IgD-negative memory B cell (primary cell): Measurements from ENCODE around the gene UNC5B. TPM values are rescaled to one million over a fixed set of nuclear protein-coding genes. Genes with fewer than 3 reads are reported as not detected.

Experiments
- H3K27ac Mint-ChIP-seq, 3 donors: one replicate each; pipeline ENCODE4 v1.8.0; 2020 to 2022; ENCODE audit warnings: mild to moderate bottlenecking in 3 of 3, mixed read lengths in 3 of 3, moderate library complexity in 1 of 3
- H3K27me3 Mint-ChIP-seq: one replicate; pipeline ENCODE4 v1.8.0; 2021; ENCODE audit warnings: mixed read lengths
- H3K36me3 Mint-ChIP-seq: one replicate; pipeline ENCODE4 v1.8.0; 2020; ENCODE audit warnings: mild to moderate bottlenecking, mixed read lengths
- H3K4me1 Mint-ChIP-seq, 3 donors: one replicate each; pipeline ENCODE4 v1.8.0; 2020 to 2022; ENCODE audit warnings: mixed read lengths in 3 of 3, mild to moderate bottlenecking in 1 of 3
- H3K4me3 Mint-ChIP-seq, 4 donors: one replicate each; pipeline ENCODE4 v1.8.0; 2020 to 2022; ENCODE audit warnings: mild to moderate bottlenecking in 4 of 4, mixed read lengths in 4 of 4, moderate library complexity in 3 of 4
- H3K9me3 Mint-ChIP-seq, 3 donors: one replicate each; pipeline ENCODE4 v1.8.0; 2020 to 2021; ENCODE audit warnings: mixed read lengths in 3 of 3, mild to moderate bottlenecking in 1 of 3
- polyA plus RNA-seq: library from polyadenylated mRNA; unstranded; fragments of 300-500 nt; fragmentation: Illumina TruSeq; gene quantifications from one replicate; pipeline ENCODE4 v1.2.3, GENCODE V29; 2021

The UNC5B gene
- polyA plus RNA-seq, 1 donor from 2014 or later = not detected

DNA sequence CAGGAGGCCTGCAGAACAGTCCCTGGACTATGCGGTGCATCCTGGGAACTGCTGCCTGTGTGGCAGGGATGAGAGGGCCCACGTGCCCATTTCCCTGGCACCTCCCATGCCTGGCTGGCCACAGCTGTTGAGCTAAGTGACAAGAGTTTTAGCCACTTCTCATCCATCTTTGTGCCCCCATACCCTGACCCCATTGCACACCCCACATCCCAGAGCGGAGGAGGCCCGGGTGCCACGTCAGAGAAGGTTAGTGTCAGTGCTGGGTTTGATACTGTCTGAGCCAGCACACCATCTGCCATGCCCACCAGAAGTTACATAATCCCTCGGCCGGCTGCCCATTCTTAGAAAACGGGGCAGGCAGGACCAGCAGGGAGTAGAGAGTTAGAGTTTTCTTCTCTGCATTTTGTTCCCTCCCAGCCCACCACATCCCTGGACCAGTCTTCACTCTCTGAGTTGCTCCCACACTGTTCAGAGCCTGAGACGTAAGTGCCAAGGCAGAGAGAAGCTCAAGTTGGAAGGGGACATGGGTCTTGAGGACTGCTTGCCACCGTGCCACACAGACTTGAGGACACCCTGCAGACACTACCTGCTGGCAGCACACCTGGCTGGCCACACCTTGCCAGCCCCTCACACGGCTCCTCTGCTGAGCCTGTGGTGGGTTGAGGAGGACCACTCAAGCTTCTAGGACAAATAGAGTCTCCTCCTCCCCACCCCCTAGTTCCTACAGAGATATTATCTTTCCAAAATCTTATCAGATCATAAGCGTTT lies 13.1 kb downstream of the UNC5B start:
- Mint-ChIP-seq H3K27me3 (peaks cover 7% of the 10 kb centered on the region), H3K36me3 (peaks cover 2% of the 10 kb centered on the region), H3K4me3 (no peak overlapping the region), H3K27ac (no peak overlapping the region), H3K9me3 (no peaks in the 10 kb centered on the region), H3K4me1 (no peaks in the 10 kb centered on the region)

DNA sequence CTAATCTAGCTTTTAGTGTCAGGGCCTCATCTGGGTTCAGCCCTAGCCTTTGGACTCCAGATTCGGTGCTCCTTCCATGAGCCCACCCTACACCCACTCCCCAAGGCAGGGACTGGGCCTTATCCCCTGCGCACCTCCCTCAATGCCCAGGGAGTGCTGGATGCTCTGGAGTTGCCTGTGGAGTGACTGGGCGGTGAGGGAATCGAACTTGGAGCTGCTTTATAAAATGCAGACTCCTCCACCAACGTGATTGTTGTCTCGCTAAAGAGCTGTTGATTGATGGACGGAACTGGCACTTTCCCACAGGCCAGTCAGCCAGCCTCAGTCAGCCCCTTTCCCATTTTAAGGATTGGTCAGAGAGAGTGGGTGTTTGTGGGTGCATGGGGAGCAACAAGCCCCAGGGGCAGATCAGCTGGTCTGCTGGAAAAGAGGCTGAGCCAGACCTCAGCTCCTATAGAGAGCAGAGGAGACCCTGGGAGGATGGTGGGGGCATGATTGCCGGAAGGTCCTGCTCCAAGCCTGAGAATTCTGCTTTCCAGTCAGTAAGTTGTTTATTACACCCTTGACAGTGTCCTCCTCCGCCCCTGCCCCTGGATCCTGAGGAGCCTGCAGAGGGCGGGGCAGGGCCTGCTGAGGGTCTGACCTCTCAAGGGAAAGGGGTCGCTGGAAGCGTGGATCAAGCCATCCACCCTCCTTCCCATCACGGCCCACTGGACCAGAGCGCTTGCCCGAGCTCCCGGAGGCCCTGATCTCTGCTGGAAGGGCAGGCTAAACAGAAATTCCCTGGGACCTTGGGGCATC lies 16.7 kb downstream of the UNC5B start:
- Mint-ChIP-seq H3K4me1 (no peaks in the 10 kb centered on the region), H3K9me3 (no peaks in the 10 kb centered on the region), H3K27ac (no peak overlapping the region), H3K36me3 (peaks cover 2% of the 10 kb centered on the region), H3K4me3 (no peak overlapping the region), H3K27me3 (peaks cover 9% of the 10 kb centered on the region)

DNA sequence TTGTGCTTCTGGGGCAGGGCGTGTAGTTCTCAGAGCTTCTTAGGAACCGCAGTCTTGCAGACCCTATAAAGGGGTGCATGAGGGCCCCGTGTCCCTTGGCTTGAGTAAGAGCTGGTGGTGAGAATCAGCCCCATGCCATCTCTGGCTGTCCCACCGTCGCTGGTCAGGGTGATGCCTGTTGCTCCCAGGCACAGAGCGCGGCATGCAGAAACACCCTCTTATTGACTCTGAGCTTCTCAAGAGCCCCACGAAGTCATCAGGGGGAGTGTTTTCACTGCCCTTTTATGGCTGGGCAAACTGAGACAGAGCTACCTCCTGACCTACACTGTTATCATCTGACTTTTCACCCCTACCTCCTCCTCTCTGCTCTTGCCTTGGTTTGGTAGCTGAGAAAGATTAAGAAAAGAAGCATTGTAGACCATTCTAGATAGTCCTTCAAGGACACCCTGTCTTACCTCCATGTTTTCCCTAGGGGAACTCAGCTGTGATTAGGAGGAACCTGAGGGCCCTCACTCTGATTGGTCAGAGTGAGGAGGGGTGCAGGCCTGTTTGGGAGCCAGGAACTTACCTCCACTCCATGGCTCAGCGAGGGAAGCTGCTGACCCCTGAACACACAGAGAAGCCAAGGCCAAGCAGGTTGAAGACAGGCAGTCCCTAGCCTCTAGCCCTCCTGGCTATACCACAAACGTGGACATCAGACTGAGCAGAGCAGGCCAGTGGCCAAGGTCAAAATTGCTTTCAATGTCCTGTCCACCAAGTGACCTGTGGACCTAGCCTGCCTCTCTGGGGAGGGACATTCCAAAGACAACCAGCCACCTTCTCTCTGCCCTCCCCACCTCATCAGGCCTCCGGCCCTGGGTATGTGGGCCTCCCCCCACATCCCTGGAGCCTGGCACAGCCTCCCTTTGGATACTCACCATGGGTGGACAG lies 17.6 kb downstream of the UNC5B start:
- H3K4me3 Mint-ChIP-seq = no peak overlapping the region
- no peak overlapping the region for H3K27ac Mint-ChIP-seq
- peaks cover 2% of the 10 kb centered on the region for H3K36me3 Mint-ChIP-seq
- no peaks in the 10 kb centered on the region for H3K9me3 Mint-ChIP-seq
- H3K27me3 Mint-ChIP-seq = peaks cover 9% of the 10 kb centered on the region
- H3K4me1 Mint-ChIP-seq = no peaks in the 10 kb centered on the region

DNA sequence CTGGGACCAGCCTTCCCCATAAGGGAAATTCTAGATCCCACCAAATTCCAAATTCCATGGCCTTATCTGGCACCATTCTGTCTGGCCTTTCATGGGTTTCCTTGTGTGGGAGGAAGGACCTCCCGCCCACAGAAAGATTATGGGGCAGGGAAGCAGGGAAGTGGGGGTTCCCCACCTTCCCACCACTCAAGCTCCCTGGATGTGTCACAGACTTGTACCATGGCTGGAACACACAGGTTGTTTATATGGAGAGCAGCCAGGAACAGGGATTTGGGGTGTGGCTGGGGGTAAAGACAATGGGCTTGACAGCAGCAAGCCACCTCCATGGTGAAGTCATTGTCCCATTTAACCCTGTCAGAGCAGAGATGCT lies 18.3 kb downstream of the UNC5B start:
- Mint-ChIP-seq H3K9me3 (no peaks in the 10 kb centered on the region), H3K4me3 (no peak overlapping the region), H3K4me1 (no peaks in the 10 kb centered on the region), H3K36me3 (peaks cover 2% of the 10 kb centered on the region), H3K27ac (no peak overlapping the region), H3K27me3 (peaks cover 6% of the 10 kb centered on the region)

DNA sequence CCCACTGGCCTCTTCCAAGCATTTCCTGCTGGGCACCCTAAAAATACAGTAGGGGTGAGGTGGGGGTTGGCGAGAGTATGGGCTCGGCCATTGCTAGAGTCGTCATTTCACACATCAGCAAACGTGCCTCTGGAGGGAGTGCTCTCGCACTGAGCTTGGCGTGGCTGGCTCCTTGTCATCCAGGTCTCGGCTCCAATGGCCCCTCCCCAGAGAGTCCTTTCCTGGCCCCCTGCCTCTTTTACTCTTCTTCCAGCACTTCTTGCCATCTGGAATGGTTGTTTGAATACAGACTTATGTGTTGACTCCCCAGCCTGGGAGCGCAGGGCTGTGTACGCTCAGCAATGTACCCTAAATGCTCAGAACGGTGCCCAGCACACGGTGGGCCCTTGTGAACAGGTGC lies 18.8 kb downstream of the UNC5B start:
- H3K9me3 Mint-ChIP-seq = no peaks in the 10 kb centered on the region
- H3K36me3 Mint-ChIP-seq = peaks cover 2% of the 10 kb centered on the region

DNA sequence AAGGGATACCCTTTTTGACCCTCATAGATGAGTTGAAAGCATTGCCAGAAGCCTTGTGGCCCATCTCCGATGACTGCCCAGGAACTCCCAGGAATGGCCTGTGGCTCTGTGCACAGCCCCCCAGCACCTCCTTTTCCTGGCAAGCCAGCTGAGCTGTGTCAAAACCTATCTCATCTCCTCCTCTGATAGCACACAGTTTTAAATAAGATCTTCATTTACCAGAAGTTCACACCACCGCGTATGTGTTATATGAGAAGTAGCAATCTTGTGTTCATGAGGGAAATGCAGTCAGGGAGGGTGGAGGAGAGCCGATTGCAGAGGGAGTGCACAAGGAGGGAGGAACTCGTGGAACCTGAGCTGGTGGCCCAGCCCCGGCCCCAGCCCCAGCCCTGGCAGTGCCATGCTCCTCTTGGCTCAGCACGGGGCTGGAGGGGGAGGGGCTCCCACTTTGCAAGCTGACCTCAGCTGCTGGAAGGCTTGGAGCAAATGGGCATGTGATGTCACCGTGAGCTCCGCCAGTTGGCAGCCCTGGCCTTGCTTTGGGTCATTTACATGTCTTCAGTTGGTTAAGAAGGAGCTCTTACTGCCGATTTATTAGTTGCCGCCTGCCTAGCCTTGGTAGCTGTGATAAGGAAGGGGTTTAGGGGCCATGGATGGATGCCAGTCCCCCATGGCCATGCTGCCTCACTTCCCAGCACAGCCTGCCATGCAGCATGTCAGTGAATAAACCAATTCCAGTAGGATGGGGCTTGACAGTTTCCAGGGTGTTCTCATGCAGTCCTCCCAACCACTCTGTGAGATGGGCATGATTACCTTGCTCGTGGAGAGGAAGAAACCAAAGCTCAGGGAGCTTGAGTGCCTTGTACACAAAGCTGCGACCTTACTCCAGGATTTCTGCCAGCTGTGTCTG lies 20.0 kb downstream of the UNC5B start:
- Mint-ChIP-seq H3K27me3 (peaks cover 5% of the 10 kb centered on the region), H3K4me3 (no peak overlapping the region), H3K9me3 (no peaks in the 10 kb centered on the region), H3K27ac (no peak overlapping the region), H3K4me1 (no peaks in the 10 kb centered on the region), H3K36me3 (no peaks in the 10 kb centered on the region)

More for the DNA sequence above, 18.8 kb downstream of the UNC5B start:
- Mint-ChIP-seq H3K27me3 (peaks cover 6% of the 10 kb centered on the region), H3K4me3 (no peak overlapping the region), H3K4me1 (no peaks in the 10 kb centered on the region), H3K27ac (no peak overlapping the region)

DNA sequence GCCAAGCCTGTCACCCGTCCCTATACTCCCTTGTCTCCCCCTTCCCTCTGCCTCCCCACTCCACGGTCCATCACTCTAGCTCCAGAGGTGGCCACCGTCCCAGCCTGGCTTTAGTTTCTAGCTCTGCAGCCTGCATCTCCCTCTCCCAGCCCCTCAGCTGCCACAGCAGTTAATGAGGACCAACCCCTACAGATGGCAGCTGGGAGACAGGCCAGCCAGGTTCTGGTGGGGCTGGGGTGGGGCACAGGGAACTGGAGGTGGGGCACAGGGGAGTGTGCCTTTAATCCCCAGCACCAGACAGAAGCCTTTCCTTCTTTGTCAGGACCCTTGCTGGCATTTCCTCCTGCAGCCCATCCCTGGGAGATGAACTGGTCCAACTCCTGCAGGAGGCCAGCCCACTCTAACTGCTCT lies 21.1 kb downstream of the UNC5B start:
- no peak overlapping the region for H3K27ac Mint-ChIP-seq
- H3K27me3 Mint-ChIP-seq = peaks cover 5% of the 10 kb centered on the region
- H3K4me1 Mint-ChIP-seq = no peaks in the 10 kb centered on the region
- no peaks in the 10 kb centered on the region for H3K36me3 Mint-ChIP-seq
- no peaks in the 10 kb centered on the region for H3K9me3 Mint-ChIP-seq
- no peak overlapping the region for H3K4me3 Mint-ChIP-seq

DNA sequence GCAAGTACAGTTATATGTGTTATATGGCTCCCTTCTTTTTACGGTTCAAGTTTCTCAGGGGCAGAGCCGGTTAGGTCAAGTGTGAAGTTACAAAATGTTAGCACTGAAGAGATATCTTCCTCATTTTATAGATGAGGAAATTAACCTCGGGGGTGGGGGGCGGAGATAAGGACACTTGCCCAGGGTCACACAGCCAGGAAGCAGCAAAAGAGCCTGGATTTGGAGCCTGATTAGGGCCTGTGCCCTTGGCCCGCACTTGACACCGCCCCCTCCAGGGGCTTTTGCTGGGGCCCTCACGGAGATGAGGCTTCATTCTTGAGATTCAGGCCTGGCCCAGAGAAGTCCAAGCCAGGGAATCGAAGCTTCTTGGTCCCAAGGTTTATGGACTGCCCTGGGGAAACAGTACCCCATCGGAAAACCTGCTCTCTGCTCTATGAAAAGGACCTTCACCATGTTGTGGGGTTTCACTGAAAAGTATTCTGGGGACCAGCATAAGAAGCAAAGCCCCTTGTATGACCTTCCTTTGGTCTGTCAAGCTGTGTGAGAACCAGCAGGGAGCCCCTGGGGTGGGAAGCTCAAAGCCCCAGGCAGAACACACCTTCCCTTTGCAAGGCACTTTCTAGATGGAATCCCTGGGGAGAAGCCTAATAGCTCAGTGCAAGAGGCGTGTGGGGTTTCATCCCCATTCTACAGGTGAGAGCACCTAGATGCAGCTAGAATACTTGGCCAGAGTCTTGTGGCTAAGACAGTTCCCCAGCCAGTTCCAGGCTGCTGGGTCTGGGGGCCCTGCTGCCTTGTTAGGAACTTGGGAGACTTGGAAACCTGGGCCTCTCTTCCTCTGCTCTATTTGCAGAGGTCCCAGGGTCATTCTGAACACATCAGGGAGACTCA lies 21.9 kb downstream of the UNC5B start:
- Mint-ChIP-seq H3K9me3 (no peaks in the 10 kb centered on the region), H3K27me3 (peaks cover 5% of the 10 kb centered on the region), H3K4me1 (no peaks in the 10 kb centered on the region), H3K27ac (no peak overlapping the region), H3K4me3 (no peak overlapping the region), H3K36me3 (no peaks in the 10 kb centered on the region)

DNA sequence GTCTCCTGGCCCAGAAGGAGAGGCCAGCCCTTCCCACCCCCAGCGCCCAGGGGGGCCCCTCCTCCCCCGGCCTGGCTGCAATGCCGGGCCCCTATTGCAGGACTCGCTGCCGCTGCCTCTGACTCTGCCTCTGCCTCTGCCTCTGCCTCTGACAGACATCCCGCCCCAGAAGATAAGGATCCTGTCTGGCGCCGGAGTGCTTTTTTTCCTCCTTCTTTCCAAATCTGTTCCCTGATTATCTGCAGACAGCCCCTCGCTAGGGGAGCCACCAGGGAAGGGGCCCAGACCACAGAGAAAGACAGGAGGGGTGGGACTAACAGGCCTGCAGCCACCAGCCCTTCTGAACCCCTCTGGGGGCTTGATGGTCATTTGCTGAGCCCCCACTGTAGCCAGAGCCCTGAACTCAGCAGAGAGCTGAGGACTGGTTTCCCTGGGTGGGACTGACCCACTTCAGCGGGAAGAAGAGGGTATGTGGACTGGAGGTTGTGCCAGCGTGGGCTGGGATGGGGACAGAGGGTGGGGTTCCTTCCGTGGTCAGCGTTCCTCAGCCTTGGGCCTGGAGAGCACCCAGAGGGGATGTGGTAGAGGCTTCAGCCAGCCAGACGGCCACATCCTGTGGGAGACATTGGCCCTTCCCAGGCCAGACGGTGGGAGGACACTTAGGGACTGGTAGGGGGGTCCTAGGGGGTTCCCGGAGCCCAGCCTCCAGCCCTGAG lies 22.8 kb downstream of the UNC5B start:
- H3K9me3 Mint-ChIP-seq = no peaks in the 10 kb centered on the region
- peaks cover 5% of the 10 kb centered on the region for H3K27me3 Mint-ChIP-seq
- no peak overlapping the region for H3K4me3 Mint-ChIP-seq
- no peak overlapping the region for H3K27ac Mint-ChIP-seq
- H3K4me1 Mint-ChIP-seq = no peaks in the 10 kb centered on the region
- H3K36me3 Mint-ChIP-seq = no peaks in the 10 kb centered on the region

DNA sequence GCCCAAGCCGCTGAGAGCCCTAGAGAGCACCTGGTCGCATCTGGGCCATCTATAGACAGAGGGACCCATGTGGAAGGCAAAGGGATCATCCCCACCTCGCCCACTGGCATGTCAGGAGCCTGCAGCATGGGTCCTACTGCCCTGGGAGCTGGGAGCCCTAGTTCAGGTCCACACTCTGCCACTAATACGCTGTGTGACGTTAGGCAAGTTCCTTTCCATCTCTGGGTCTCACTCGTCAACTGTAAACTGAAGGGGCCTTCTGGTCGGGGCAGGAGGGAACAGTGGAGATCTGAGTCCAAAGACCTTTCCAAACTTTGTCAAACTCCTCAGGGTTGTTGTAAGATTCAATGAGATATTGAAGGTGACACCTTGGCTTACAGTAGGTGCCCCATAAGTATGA lies 23.4 kb downstream of the UNC5B start:
- H3K36me3 Mint-ChIP-seq = peaks cover 3% of the 10 kb centered on the region
- H3K27me3 Mint-ChIP-seq = peaks cover 9% of the 10 kb centered on the region
- peak overlapping the region in 1 of 4 donors; percentile 43 for H3K4me3 Mint-ChIP-seq
- H3K4me1 Mint-ChIP-seq = peaks cover 0 to 4% (median under 1%) of the 10 kb centered on the region in 3 donors
- H3K9me3 Mint-ChIP-seq = no peaks in the 10 kb centered on the region
- H3K27ac Mint-ChIP-seq = no peak overlapping the region

DNA sequence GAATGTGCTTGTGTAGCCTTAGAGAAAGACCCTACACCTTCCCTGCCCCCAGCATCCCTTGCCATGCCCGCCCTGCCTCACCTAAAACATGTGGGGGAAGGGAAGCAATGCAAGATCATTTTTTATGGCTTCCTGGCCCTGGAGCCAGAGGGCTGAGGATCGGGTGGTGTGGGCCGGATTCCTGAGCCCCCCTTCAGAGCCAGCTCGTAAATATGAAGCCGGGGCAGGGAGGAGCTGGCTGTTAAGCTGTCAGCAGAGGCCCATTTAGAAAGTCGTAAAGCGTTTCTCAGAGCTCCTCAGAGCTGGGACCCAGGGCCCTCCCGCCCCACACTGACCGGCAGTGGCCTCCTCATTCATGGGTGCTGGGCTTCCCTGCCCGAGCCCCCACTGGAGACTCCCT lies 23.9 kb downstream of the UNC5B start:
- peaks cover 4% of the 10 kb centered on the region for H3K36me3 Mint-ChIP-seq
- peaks cover 12% of the 10 kb centered on the region for H3K27me3 Mint-ChIP-seq
- no peak overlapping the region for H3K27ac Mint-ChIP-seq
- H3K4me3 Mint-ChIP-seq = no peak overlapping the region
- peaks cover 0 to 5% (median 3%) of the 10 kb centered on the region in 3 donors for H3K4me1 Mint-ChIP-seq
- H3K9me3 Mint-ChIP-seq = no peaks in the 10 kb centered on the region

DNA sequence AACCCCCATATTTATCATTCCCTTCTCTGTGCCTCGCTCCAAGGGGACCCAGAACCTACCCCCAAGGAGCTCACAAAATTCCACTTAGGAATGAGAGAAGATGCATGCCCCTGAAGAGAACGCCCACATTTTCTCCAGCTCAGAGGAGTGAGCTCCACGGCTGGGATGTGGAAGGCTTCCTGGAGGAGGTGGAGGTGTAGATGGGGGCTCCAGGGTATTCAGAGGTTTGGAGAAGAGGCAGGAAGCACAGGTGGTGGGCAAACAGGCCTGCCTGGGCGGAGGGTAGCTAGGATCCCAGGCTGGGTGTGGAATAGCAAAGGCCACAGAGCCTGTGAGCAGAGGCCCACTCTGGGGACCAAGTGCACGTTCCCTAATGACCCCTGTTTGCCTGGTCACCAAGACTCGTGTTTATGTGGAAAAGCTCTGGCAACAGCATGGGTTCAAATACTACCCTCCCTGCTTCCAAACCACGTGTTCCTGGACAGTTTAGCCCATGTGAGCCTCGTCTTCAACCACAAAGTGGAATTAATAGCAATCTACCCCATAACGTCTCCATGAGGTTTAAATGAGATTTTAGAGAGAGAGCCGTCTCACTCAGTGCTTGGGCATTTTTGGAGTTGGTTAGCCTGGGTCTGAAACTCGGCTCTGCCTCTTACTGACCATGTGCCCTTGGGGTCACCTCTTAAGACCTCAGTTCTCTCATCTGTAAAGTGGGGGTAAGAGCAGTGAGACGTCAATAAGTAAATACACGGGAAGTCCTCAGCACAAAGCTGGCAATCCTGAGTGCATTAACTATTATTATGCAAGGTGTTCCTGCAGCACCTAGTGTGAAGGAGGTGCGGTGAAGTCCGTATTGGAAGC lies 24.7 kb downstream of the UNC5B start:
- Mint-ChIP-seq H3K27ac (no peak overlapping the region), H3K9me3 (no peaks in the 10 kb centered on the region), H3K4me3 (no peak overlapping the region), H3K4me1 (peaks cover 0 to 5% (median 3%) of the 10 kb centered on the region in 3 donors), H3K27me3 (peaks cover 13% of the 10 kb centered on the region), H3K36me3 (peaks cover 4% of the 10 kb centered on the region)
